Glomerular visceral epithelial cell (primary cell): ENCODE results near the gene MYO18B.
"Not testable (repeated sequence)": the region's sequence is repeated elsewhere in the genome, so short reads cannot be mapped to it uniquely, and the experiment has no call there.

Source experiments
- DNase-seq: peaks from one replicate; pipeline ENCODE4 v3.0.0-alpha.2; 2016; ENCODE audit errors: extremely low spot score

Gene MYO18B

GRCh38 chr22:25741692-25742626, at the start of gene MYO18B:
TSS of gene MYO18B (plus strand) at chr22:25742188. CDS start at chr22:25761093, 18,905 bp downstream.
- DNase-seq: no peak

GRCh38 chr22:25692397-25693267, 49.4 kb upstream of the MYO18B start:
- no peak for DNase-seq

GRCh38 chr22:25693268-25693565, 48.8 kb upstream of the MYO18B start:
- no peak for DNase-seq

- DNase-seq: no peak
Measured at GRCh38 chr22:25694196-25694907, 47.6 kb upstream of the MYO18B start.

- DNase-seq: no peak
Measured at GRCh38 chr22:25695146-25695545, 46.8 kb upstream of the MYO18B start.

- no peak for DNase-seq
Measured at GRCh38 chr22:25696763-25697162, 45.2 kb upstream of the MYO18B start.

- DNase-seq: no peak
Measured at GRCh38 chr22:25697181-25697664, 44.8 kb upstream of the MYO18B start.

GRCh38 chr22:25697978-25698377, 44.0 kb upstream of the MYO18B start:
- DNase-seq: no peak

GRCh38 chr22:25698461-25698860, 43.5 kb upstream of the MYO18B start:
- DNase-seq: no peak

- no peak for DNase-seq
Measured at GRCh38 chr22:25698978-25699377, 43.0 kb upstream of the MYO18B start.

- DNase-seq: no peak
Measured at GRCh38 chr22:25701056-25701780, 40.8 kb upstream of the MYO18B start.

- no peak for DNase-seq
Measured at GRCh38 chr22:25702040-25702439, 39.9 kb upstream of the MYO18B start.

GRCh38 chr22:25702571-25703167, 39.3 kb upstream of the MYO18B start:
- DNase-seq: no peak

- DNase-seq: no peak
Measured at GRCh38 chr22:25704701-25705100, 37.3 kb upstream of the MYO18B start.

GRCh38 chr22:25706197-25706596, 35.8 kb upstream of the MYO18B start:
- no peak for DNase-seq

GRCh38 chr22:25708430-25708829, 33.6 kb upstream of the MYO18B start:
- not testable (repeated sequence) for DNase-seq

GRCh38 chr22:25709758-25710157, 32.2 kb upstream of the MYO18B start:
- no peak for DNase-seq

GRCh38 chr22:25710501-25710900, 31.5 kb upstream of the MYO18B start:
- no peak for DNase-seq

GRCh38 chr22:25711491-25711890, 30.5 kb upstream of the MYO18B start:
- no peak for DNase-seq

GRCh38 chr22:25712661-25713400, 29.2 kb upstream of the MYO18B start:
- DNase-seq: no peak
